ENCODE data around the gene KIF3A.

DNA sequence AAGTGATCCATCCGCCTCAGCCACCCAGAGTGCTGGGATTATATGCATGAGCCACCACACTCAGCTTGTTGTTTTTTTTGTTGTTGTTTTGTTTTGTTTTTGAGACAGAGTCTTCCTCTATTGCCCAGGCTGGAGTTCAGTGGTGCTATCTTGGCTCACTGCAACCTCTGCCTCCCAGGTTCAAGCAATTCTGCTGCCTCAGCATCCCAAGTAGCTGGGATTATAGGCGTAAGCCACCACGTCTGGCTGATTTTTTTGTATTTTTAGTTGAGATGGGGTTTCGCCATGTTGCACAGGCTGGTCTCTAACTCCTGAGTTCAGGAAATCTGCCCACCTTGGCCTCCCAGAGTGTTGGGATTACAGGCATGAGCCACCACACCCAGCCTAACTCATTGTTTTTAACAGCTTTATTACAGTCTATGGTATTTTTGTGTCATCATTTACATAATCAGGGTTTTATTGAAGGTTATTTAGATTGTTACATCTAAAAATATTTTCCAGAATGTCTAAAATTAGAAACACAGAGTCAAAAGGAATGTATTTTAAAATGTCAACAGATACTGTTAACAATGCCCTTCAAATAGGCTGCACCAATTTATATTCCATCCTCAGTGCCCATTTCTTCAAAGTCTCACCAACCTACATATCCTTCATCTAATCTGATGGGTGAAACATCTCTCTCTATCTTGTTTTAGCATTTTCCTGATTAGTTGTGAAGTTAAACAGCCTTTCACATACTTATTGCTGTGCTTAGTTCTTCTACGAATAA is 18.6 kb downstream of the KIF3A start:
- TF ChIP-seq, protein P1, sequence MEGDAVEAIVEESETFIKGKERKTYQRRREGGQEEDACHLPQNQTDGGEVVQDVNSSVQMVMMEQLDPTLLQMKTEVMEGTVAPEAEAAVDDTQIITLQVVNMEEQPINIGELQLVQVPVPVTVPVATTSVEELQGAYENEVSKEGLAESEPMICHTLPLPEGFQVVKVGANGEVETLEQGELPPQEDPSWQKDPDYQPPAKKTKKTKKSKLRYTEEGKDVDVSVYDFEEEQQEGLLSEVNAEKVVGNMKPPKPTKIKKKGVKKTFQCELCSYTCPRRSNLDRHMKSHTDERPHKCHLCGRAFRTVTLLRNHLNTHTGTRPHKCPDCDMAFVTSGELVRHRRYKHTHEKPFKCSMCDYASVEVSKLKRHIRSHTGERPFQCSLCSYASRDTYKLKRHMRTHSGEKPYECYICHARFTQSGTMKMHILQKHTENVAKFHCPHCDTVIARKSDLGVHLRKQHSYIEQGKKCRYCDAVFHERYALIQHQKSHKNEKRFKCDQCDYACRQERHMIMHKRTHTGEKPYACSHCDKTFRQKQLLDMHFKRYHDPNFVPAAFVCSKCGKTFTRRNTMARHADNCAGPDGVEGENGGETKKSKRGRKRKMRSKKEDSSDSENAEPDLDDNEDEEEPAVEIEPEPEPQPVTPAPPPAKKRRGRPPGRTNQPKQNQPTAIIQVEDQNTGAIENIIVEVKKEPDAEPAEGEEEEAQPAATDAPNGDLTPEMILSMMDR (conservative IDR thresholded peaks at IDR 0.05; ENCODE audit: low read length): no peak
- no peak for TF ChIP-seq EZH2phosphoT487 (IDR thresholded peaks at IDR 0.05; ENCODE audit: borderline replicate concordance)
